ENCODE results near the gene SERGEF. TPM values are rescaled to one million over a fixed set of nuclear protein-coding genes. Genes with fewer than 3 reads are reported as not detected.
A peak's percentile ranks its signal among the peaks of the same experiment; 100 is the strongest.

SERGEF gene
- total RNA-seq = 10 to 100 TPM; 42.7 to 62.9 TPM

DNA sequence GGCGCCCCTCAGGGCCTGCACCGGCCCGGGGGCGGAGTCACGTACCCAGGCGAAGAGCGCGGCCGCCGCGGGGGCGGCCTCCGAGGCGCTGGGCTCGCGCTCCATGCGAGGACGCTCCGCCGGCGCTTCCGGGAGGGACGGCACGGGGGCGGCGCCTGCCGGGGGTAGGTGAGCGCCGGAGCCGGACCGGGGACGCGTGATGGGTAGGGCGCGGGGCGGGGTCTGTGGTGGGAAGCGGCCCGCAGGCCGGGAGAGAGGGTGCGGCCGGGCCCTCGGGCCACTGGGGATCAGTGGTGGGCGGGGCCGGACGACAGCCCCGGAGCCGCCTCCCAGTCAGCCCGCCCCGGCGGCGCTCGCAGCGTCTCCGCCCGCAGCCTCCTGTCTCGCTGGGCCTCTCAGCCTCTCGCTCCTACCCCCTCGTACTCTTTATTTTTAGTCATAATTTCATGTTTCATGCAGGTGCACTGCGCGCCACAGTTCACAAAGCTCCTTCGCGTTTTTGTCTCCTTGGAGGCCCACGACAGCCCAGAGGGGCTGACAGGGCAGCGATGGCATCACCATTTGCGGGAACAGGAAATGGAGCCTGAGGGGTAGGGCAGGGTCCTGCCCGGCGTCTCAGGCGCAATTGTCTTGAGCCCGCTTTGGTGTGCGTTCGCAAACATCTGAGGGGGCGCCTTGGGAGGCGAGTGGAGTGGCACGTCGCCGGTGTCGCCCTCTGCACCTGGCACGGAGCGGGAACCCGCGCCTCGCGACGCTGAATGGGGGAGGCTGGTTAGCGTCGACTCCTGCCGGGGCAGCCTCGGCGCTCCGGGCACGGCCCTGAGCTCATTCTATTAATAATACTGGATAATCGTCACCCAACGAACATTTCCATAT lies at the start of gene SERGEF:
TSS of gene SERGEF (minus strand) at position 142 of the 876 bp plus-strand sequence. CDS start at position 105, 37 bp downstream.
- Mint-ChIP-seq H3K27ac (peak within 1 kb of the TSS; percentile 92 to 99), H3K9me3 (no peaks in the 10 kb centered on the region), H3K36me3 (peaks cover 9 to 11% of the 10 kb centered on the region in 2 donors)
- DNase-seq (ENCODE audit: low spot score in 2 of 2) (peak; percentile 94 to 95), ATAC-seq (peak; percentile 95 to 96)

GRCh38 chr11:18061351-18061750 lies 48.5 kb upstream of the SERGEF start:
- ATAC-seq = no peak
- DNase-seq (ENCODE audit: low spot score in 2 of 2) = no peak
- no peak overlapping the region for H3K27ac Mint-ChIP-seq
- H3K36me3 Mint-ChIP-seq = no peaks in the 10 kb centered on the region
- H3K9me3 Mint-ChIP-seq = no peaks in the 10 kb centered on the region

- Mint-ChIP-seq H3K36me3 (no peaks in the 10 kb centered on the region), H3K9me3 (no peaks in the 10 kb centered on the region), H3K27ac (no peak overlapping the region)
- no peak for DNase-seq (ENCODE audit: low spot score in 2 of 2)
- no peak for ATAC-seq
Observed at GRCh38 chr11:18056561-18057181, 43.8 kb upstream of the SERGEF start.

DNA sequence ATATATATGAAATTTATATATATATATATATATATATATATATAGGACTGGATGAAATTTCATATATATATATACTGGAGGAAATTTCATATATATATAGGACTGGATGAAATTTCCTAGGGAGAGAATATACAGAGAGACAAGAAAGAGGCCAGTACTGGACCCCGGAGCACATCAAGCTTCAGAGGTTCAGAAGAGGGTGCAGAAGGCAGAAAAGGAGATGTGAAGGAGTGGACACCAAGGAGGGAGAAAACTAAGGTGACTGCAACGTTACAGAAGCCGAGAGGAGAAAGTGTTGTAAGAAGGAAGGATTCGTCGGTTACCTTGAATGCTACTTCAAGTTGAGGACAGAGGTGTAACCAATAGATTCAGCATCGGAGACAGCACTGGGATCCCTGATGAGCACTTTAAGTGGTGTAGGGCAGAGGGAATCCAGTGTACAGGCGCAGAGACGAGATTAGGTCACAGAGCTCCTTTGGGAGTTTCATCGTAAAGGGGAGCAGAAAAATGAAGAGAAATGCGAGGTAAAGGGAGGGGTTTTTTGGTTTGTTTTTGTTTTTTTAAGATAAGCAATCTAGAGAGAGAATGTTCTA lies 41.8 kb upstream of the SERGEF start:
- H3K27ac Mint-ChIP-seq = no peak overlapping the region
- H3K9me3 Mint-ChIP-seq = no peaks in the 10 kb centered on the region
- ATAC-seq = peak in 1 of 2 donors; percentile 72

DNA sequence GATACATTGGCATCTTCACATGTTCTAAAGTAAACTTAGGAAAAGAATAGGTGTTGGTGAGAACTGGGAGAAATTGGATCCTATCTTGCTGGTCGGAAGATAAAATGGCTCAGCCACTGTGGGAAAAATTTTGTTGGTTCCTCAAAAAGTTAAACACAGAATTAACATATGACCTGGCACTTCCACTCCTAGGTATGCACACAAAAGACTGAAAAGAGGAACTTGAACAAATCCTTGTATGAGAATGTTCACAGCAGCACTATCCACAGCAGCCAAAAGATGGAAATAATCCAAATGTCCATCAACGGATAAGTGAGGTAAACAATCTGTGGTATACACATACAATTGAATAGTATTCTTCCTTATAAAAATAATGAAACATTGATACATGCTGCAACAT lies 38.0 kb upstream of the SERGEF start:
- peaks cover 0 to 13% of the 10 kb centered on the region in 2 donors for H3K36me3 Mint-ChIP-seq
- no peak for ATAC-seq

More for the DNA sequence above, 41.8 kb upstream of the SERGEF start:
- DNase-seq (ENCODE audit: low spot score in 2 of 2) = no peak
- no peaks in the 10 kb centered on the region for H3K36me3 Mint-ChIP-seq

DNA sequence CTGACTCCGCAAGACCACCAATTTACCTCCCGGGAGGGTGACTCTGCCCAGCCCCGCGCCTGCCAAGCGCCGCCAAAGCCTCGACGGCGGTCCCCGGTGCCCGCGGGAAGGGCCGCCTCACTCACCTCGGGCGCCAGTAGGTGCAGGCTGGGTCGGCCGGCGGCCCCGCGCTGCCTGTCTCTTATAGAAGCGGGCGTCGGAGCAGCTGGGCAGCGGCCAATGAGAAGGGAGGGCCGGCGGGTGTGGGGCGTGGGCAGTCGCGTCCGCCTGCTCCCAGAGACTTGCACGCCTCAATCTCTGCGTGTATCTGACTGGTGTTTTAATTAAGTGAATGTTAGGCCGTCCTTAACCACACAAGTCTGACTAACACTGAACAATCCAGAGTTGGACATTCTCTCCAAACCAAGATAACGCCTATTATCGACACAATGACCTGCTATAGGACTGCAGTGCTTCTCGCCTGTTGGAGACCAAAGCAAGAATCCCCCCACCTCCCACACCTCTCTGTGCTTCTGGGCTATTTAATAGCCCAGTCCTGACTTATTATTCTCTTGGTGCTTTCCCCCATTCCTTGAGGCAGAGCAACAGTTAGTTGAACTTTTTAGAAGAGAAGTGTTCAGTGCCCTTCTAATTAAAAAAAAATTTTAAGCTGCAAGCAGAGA lies 33.4 kb upstream of the SERGEF start, which contains the start of gene TPH1:
TSS of gene TPH1 (minus strand) at position 154 of the 662 bp plus-strand sequence. CDS start 5,507 bp downstream, outside the sequence.
- H3K27ac Mint-ChIP-seq = no peak within 1 kb of the TSS
- DNase-seq (ENCODE audit: low spot score in 2 of 2) = no peak
- no peak for ATAC-seq

More for the DNA sequence above, 38.0 kb upstream of the SERGEF start:
- no peak for DNase-seq (ENCODE audit: low spot score in 2 of 2)
- no peaks in the 10 kb centered on the region for H3K9me3 Mint-ChIP-seq
- no peak overlapping the region for H3K27ac Mint-ChIP-seq

DNA sequence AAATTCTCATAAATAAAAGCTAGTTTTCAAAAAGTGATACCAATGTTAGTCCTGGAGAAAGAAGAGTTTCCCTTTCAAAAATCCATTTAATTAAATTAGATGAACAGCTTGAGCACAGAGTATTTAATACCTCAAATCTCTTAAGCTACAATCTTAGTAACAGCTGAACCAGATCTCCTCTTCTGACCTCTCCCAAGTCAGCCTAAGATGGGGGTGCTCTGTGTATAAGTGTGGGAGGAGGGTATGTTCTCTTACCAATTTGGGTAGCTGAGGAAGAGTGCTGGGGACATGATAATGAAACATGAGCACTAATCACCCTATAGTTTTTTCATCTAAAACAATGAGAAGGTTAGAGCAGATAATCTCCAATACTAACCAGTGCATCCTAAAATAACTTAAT lies 23.6 kb upstream of the SERGEF start:
- ATAC-seq (no peak), DNase-seq (ENCODE audit: low spot score in 2 of 2) (no peak)
- no peaks in the 10 kb centered on the region for H3K36me3 Mint-ChIP-seq
- H3K27ac Mint-ChIP-seq = no peak overlapping the region
- H3K9me3 Mint-ChIP-seq = no peaks in the 10 kb centered on the region

More for the DNA sequence above, 33.4 kb upstream of the SERGEF start, which contains the start of gene TPH1:
- H3K36me3 Mint-ChIP-seq = peaks cover 0 to 13% of the 10 kb centered on the region in 2 donors
- no peaks in the 10 kb centered on the region for H3K9me3 Mint-ChIP-seq

- ATAC-seq (no peak), DNase-seq (ENCODE audit: low spot score in 2 of 2) (no peak)
- Mint-ChIP-seq H3K27ac (no peak overlapping the region), H3K36me3 (no peaks in the 10 kb centered on the region), H3K9me3 (no peaks in the 10 kb centered on the region)
Observed at GRCh38 chr11:18027475-18027874, 14.6 kb upstream of the SERGEF start.

GRCh38 chr11:18022419-18022818 lies 9.6 kb upstream of the SERGEF start:
- Mint-ChIP-seq H3K9me3 (no peaks in the 10 kb centered on the region), H3K36me3 (no peaks in the 10 kb centered on the region), H3K27ac (no peak overlapping the region)
- ATAC-seq = no peak
- no peak for DNase-seq (ENCODE audit: low spot score in 2 of 2)

DNA sequence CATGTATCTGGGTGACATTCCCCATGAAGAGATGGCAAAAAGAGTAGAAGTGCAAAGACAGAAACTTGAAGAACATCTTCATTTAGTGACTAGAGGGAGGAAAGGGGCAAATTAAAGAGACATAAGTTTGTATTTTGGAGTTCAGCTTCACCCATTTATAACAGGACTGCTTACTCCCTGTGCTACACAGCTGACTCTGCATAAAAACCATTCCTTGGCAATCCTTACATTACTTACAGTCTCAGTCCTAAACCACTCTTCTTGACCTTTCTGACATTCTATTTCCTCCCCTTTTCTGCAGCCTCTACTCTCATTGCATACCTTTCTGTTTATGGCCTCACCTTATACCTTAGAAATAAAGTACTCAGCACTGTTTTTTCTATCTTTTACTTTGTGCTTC lies 6.8 kb upstream of the SERGEF start:
- ATAC-seq (no peak), DNase-seq (ENCODE audit: low spot score in 2 of 2) (no peak)
- Mint-ChIP-seq H3K9me3 (no peaks in the 10 kb centered on the region), H3K36me3 (no peaks in the 10 kb centered on the region), H3K27ac (no peak overlapping the region)

DNA sequence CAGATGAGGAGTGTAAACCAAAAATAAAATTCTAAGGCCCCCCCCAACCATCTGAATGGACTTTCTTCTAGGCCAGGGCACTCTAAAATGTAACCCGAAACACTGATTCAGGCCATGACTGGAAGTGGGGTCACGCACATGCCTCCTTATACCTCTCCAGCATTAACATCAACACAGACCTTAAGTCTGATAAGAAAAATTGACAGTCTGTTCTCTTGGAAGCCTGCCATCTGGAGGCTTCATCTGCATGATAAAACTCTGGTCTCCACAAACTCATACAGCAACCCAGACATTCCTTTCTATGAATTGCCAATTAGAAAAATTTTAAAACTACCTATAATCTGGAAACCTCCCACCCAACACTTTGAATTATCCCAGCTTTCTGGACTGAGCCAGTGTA lies 3.9 kb upstream of the SERGEF start:
- no peaks in the 10 kb centered on the region for H3K9me3 Mint-ChIP-seq
- no peak for DNase-seq (ENCODE audit: low spot score in 2 of 2)
- peaks cover 7 to 11% of the 10 kb centered on the region in 2 donors for H3K36me3 Mint-ChIP-seq
- no peak for ATAC-seq
- H3K27ac Mint-ChIP-seq = no peak overlapping the region

DNA sequence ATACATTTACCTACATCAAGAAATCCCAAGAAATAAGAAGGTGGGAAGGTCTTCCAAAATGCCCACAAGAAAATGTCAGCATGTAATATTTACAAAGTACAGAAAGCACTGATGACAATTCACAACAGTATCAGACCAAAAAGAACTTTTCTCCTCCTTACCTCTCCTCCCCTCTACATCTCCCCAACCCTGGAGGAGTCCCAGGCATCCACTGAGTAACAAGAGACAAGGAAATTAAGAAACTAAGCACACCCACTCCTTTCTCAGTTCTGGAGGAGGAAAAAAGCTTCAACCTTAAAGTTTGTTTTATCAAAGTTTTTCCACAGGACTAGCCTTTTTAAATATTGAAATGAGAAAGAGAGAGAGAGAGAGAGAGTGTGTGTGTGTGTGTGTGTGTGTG lies 2.0 kb upstream of the SERGEF start:
- ATAC-seq (no peak), DNase-seq (ENCODE audit: low spot score in 2 of 2) (no peak)
- H3K27ac Mint-ChIP-seq = peak overlapping the region; percentile 85 to 99
- no peaks in the 10 kb centered on the region for H3K9me3 Mint-ChIP-seq
- H3K36me3 Mint-ChIP-seq = peaks cover 9 to 11% of the 10 kb centered on the region in 2 donors

DNA sequence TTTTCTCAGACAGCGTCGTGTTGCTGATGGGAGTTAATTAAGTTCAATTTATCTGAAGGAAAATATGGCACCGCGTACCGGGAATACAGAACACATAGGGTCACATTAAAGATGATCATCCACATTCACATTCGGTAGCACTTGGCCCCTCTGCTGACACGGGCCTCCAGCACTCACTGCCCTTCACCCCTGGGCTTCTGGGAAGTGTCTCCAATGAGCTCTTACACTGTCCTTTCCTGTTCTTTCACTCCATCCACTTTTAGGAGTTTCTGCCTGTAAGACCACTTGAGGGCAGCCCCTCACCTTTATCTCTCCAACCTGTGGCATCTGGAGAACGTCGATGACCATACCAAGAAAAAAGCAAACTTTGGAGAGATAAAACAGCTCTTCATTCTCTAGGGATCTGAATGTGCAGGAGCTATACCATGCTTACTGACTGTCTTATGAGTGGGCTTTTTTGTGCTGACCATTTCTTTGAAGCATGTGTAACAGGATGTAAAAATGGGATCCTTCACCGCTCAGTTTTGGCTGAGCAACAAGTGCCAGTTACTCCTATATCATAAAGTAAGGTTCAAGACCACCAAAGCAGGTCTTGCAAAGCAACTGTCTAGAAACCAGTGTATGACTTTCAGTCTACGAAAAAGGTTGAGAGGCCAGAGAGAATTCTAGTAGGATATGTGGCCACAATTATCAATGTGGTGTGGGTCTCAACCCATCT lies 1.1 kb upstream of the SERGEF start:
- H3K27ac Mint-ChIP-seq = peak overlapping the region; percentile 92 to 99
- H3K9me3 Mint-ChIP-seq = no peaks in the 10 kb centered on the region
- peaks cover 9 to 11% of the 10 kb centered on the region in 2 donors for H3K36me3 Mint-ChIP-seq
- ATAC-seq (no peak), DNase-seq (ENCODE audit: low spot score in 2 of 2) (peak in 1 of 2 donors; percentile 6)

GRCh38 chr11:18012122-18012905 lies 533 bp downstream of the SERGEF start:
- Mint-ChIP-seq H3K36me3 (peaks cover 9 to 11% of the 10 kb centered on the region in 2 donors), H3K27ac (peak overlapping the region; percentile 88 to 99), H3K9me3 (no peaks in the 10 kb centered on the region)
- ATAC-seq (peak in 1 of 2 donors; percentile 1), DNase-seq (ENCODE audit: low spot score in 2 of 2) (peak in 1 of 2 donors; percentile 16)

DNA sequence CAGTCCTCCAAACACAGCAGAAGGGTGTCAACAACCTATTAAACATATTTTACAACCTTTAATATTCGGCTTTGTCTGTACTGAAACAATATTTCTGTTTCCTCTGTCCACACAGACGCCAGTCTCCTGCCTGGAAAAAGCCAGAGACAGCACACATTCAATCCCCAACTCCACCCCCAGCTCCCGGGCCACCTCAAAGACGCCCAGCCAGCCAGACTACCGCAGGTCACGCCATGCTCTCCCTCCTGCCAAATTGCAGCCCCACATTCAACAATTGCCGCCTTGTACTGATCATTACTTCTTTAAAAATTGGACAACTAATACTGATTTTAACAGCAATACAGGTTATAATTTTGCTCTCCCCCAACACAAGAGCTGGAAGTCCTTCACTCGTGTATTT lies 1.2 kb downstream of the SERGEF start:
- Mint-ChIP-seq H3K9me3 (no peaks in the 10 kb centered on the region), H3K27ac (peak overlapping the region in 1 of 2 donors; percentile 99), H3K36me3 (peaks cover 9 to 13% of the 10 kb centered on the region in 2 donors)
- ATAC-seq (no peak), DNase-seq (ENCODE audit: low spot score in 2 of 2) (no peak)

Measured in activated naive CD4-positive, alpha-beta T cell treated with anti-CD3 and anti-CD28 coated beads, Interleukin-2, amount 50 U/mL, for 72 hours (primary cell).